ENCODE results near the gene OTOP2.

The OTOP2 gene

DNA sequence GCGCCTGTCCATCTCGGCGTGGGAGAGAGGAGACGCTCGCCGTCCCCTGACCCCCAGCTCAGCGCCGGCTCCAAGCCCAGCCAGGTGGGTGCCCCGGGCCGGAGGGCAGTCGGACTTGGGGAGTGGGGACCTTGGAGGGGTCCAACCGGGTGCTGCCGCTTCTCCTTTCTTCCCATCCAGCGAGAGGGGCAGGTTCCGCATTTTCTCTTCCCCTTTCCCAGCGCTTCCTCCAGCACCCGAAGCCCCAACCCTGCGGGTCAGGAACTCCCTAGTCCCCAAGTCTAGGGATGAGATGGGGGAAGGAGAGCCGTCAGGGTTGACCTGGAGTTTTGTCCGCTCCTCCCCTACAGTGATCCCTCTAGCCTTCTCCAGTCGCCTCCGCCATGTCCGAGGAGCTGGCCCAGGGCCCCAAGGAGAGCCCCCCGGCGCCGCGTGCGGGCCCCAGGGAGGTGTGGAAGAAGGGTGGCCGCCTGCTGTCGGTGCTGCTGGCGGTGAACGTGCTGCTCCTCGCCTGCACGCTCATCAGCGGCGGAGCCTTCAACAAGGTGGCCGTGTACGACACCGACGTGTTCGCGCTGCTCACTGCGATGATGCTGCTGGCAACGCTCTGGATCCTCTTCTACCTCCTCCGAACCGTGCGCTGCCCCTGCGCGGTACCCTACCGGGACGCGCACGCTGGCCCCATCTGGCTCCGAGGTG is at the start of gene OTOP2:
Gene OTOP2 (plus strand): TSS at position 24 of the 699 bp plus-strand sequence. CDS start 360 bp downstream, at position 384.
- no peak for DNase-seq (ENCODE audit: extremely low spot score)
- CTCF ChIA-PET = interaction anchor here (0.6 to 2.8 kb wide), 7 partner anchors 11 to 51 kb away, joined by 3 to 23 read pairs (median 7); partner anchors contain the start of gene FDXR
- no peak for TF ChIP-seq ELF4 (IDR thresholded peaks at IDR 0.05)
- no peak for TF ChIP-seq LEF1 (IDR thresholded peaks at IDR 0.05; ENCODE audit: borderline replicate concordance)
- TF ChIP-seq FOXM1 (IDR thresholded peaks at IDR 0.05; ENCODE audit: borderline replicate concordance) = no peak
- no peak for TF ChIP-seq ZNF384 (IDR thresholded peaks at IDR 0.05)
- TF ChIP-seq NFRKB (IDR thresholded peaks at IDR 0.05) = no peak
- TF ChIP-seq FOXK2 (IDR thresholded peaks at IDR 0.05) = no peak
- TF ChIP-seq BHLHE40 (IDR thresholded peaks at IDR 0.05; ENCODE audit: borderline replicate concordance) = no peak
- TF ChIP-seq CTBP1 (IDR thresholded peaks at IDR 0.05; ENCODE audit: borderline replicate concordance) = no peak
- no peak for TF ChIP-seq FOXA1 (IDR thresholded peaks at IDR 0.05)
- TF ChIP-seq SUZ12 (IDR thresholded peaks at IDR 0.05) = no peak
- TF ChIP-seq TARDBP (IDR thresholded peaks at IDR 0.05) = no peak
- POLR2A ChIA-PET = interaction anchor here (1.7 to 2.4 kb wide), 3 partner anchors 51 to 88 kb away, joined by 6 to 11 read pairs (median 10); partner anchors contain the start of genes FDXR and MRPL58

DNA sequence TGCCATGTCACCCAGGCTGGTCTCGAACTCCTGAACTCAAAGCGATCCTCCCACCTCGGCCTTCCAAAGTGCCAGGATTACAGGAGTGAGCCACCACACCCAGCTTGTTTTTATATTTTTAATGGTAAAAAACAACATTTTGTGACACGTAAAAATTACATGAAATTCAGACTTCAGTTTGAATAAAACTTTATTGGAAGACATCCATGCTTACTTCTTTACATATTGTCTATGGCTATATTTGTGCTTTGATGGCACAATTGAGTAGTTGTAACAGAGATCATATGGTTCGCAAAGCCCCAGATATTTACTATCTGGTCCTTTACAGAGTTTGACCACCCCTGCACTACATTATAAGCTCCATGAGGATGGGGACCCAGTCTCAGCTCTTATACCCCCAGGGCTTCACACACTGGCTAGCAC is 49.4 kb upstream of the OTOP2 start:
- ChIA-PET POLR2A (interaction anchor here (1.0 to 1.6 kb wide), 4 partner anchors 14 to 235 kb away, joined by 3 to 5 read pairs (median 4); partner anchors contain the start of gene ARMC7), CTCF (interaction anchor here (0.9 to 2.1 kb wide), 3 partner anchors 9 to 240 kb away, joined by 3 to 5 read pairs (median 4); no protein-coding TSS in a partner anchor)
- no peak for DNase-seq (ENCODE audit: extremely low spot score)
- TF ChIP-seq ELF4 (IDR thresholded peaks at IDR 0.05) (no peak), LEF1 (IDR thresholded peaks at IDR 0.05; ENCODE audit: borderline replicate concordance) (no peak), NFRKB (IDR thresholded peaks at IDR 0.05) (no peak)
- TF ChIP-seq, protein P1, sequence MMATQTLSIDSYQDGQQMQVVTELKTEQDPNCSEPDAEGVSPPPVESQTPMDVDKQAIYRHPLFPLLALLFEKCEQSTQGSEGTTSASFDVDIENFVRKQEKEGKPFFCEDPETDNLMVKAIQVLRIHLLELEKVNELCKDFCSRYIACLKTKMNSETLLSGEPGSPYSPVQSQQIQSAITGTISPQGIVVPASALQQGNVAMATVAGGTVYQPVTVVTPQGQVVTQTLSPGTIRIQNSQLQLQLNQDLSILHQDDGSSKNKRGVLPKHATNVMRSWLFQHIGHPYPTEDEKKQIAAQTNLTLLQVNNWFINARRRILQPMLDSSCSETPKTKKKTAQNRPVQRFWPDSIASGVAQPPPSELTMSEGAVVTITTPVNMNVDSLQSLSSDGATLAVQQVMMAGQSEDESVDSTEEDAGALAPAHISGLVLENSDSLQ (IDR thresholded peaks at IDR 0.05) = no peak

- no peak for DNase-seq (ENCODE audit: extremely low spot score)
- ChIA-PET CTCF (interaction anchor here (0.9 to 2.1 kb wide), 3 partner anchors 10 to 239 kb away, joined by 3 to 5 read pairs (median 4); no protein-coding TSS in a partner anchor), POLR2A (interaction anchor here (1.4 to 1.6 kb wide), 2 partner anchors 13 to 20 kb away, joined by 4 to 5 read pairs; no protein-coding TSS in a partner anchor)
- TF ChIP-seq FOXM1 (IDR thresholded peaks at IDR 0.05; ENCODE audit: borderline replicate concordance) (no peak), SP1 (IDR thresholded peaks at IDR 0.05) (no peak), BHLHE40 (IDR thresholded peaks at IDR 0.05; ENCODE audit: borderline replicate concordance) (no peak), FOXK2 (IDR thresholded peaks at IDR 0.05) (no peak), ELF4 (IDR thresholded peaks at IDR 0.05) (no peak)
Measured at GRCh38 chr17:74875155-74875976, 48.7 kb upstream of the OTOP2 start.

GRCh38 chr17:74875977-74876593 is 48.0 kb upstream of the OTOP2 start:
- ChIA-PET POLR2A (no interaction called here), CTCF (no interaction called here)
- TF ChIP-seq SP1 (IDR thresholded peaks at IDR 0.05) (no peak), FOXA1 (IDR thresholded peaks at IDR 0.05) (no peak), L3MBTL2 (conservative IDR thresholded peaks at IDR 0.05) (no peak), HDGF (IDR thresholded peaks at IDR 0.05; ENCODE audit: borderline replicate concordance) (no peak), LEF1 (IDR thresholded peaks at IDR 0.05; ENCODE audit: borderline replicate concordance) (no peak), FOXK2 (IDR thresholded peaks at IDR 0.05) (no peak), ELF4 (IDR thresholded peaks at IDR 0.05) (no peak), ARNT (IDR thresholded peaks at IDR 0.05) (no peak), BHLHE40 (IDR thresholded peaks at IDR 0.05; ENCODE audit: borderline replicate concordance) (no peak), TARDBP (IDR thresholded peaks at IDR 0.05) (no peak), ZNF384 (IDR thresholded peaks at IDR 0.05) (no peak), CTBP1 (IDR thresholded peaks at IDR 0.05; ENCODE audit: borderline replicate concordance) (no peak), FOXM1 (IDR thresholded peaks at IDR 0.05; ENCODE audit: borderline replicate concordance) (no peak), NFRKB (IDR thresholded peaks at IDR 0.05) (no peak), SUZ12 (IDR thresholded peaks at IDR 0.05) (no peak)
- TF ChIP-seq, protein P1 (IDR thresholded peaks at IDR 0.05) = no peak
- no peak for DNase-seq (ENCODE audit: extremely low spot score)

GRCh38 chr17:74877592-74878548 is 46.2 kb upstream of the OTOP2 start:
- DNase-seq (ENCODE audit: extremely low spot score) = no peak

More at GRCh38 chr17:74877592-74878548, 46.2 kb upstream of the OTOP2 start:
- ChIA-PET CTCF (interaction anchor here (1.2 kb wide), 1 partner anchor 83 kb away, joined by 3 read pairs; no protein-coding TSS in a partner anchor), POLR2A (interaction anchor here (1.0 to 1.5 kb wide), 2 partner anchors 26 to 134 kb away, joined by 3 to 6 read pairs; partner anchors contain the start of gene MRPL58)
- TF ChIP-seq NFRKB (IDR thresholded peaks at IDR 0.05) (no peak), FOXA1 (IDR thresholded peaks at IDR 0.05) (no peak), LEF1 (IDR thresholded peaks at IDR 0.05; ENCODE audit: borderline replicate concordance) (no peak), BHLHE40 (IDR thresholded peaks at IDR 0.05; ENCODE audit: borderline replicate concordance) (no peak), FOXK2 (IDR thresholded peaks at IDR 0.05) (no peak), SUZ12 (IDR thresholded peaks at IDR 0.05) (no peak), L3MBTL2 (conservative IDR thresholded peaks at IDR 0.05) (no peak), HDGF (IDR thresholded peaks at IDR 0.05; ENCODE audit: borderline replicate concordance) (no peak), FOXM1 (IDR thresholded peaks at IDR 0.05; ENCODE audit: borderline replicate concordance) (no peak), SP1 (IDR thresholded peaks at IDR 0.05) (no peak)
- TF ChIP-seq, protein P1 (IDR thresholded peaks at IDR 0.05) = no peak
